HG03066 (cell line): Measurements from ENCODE around the gene NOM1.

ENCODE experiments used
- ATAC-seq: cut with Tn5 transposase; IDR thresholded peaks from one replicate; pipeline ENCODE4 v1.9.1; 2021; ENCODE audit warnings: low read depth; ENCODE audit not compliant: unreplicated experiment

NOM1 gene

DNA sequence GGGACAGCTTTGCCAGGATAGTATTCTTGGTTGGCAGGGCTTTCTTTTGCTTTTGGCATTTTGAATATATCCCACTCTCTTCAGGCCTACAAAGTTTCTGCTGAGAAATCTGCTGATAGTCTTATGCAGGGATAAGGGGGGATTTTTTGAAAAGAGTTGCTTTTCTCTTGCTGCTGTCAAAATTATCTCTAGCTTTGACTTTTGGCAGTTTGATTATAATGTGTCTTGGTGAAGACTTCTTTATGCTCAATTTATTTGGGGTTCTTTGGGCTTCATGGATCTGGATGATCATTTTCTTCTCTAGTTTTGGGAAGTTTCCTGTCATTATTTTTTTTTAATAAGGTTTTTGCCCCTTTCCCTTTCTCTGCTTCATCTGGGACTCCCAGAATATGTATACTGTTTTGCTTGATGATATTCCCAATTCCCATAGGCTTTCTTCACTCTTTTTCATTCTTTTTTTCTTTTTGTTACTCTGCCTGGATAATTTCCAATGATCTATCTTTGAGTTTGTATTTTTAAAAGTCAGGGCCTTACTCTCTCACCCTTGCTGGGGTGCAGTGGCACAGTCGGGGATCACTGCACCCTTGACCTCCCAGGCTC lies 29.6 kb downstream of the NOM1 start:
- ATAC-seq, result no peak

GRCh38 chr7:156979711-156980110 lies 30.2 kb downstream of the NOM1 start:
- ATAC-seq, result no peak

GRCh38 chr7:156984174-156984891 lies 34.8 kb downstream of the NOM1 start:
- no peak for ATAC-seq

GRCh38 chr7:156985101-156985992 lies 35.8 kb downstream of the NOM1 start:
- no peak for ATAC-seq

- ATAC-seq, result no peak
These were observed 36.9 kb downstream of the NOM1 start for GRCh38 chr7:156986378-156986777.

GRCh38 chr7:156988343-156989185 lies 39.1 kb downstream of the NOM1 start:
- ATAC-seq, result no peak

GRCh38 chr7:156989766-156990535 lies 40.4 kb downstream of the NOM1 start:
- no peak for ATAC-seq

GRCh38 chr7:156993021-156993924 lies 43.8 kb downstream of the NOM1 start:
- no peak for ATAC-seq

DNA sequence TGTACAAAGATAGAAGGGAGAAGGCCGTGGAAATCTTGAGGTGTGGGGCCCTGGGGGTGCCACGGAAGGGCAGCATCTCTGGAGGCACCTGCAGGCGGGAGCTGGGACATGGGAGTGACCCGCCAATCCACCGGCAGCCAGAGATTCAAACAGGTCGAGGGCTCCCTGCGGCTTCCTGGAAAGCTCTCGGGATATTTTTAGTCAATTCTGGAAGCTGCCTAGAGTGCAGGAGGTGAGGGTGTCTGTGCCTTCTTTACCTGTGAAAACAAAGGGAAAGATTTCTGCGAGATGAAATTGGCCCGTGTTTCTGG lies 44.4 kb downstream of the NOM1 start:
- ATAC-seq, result no peak

- ATAC-seq, result no peak
These were observed 44.9 kb downstream of the NOM1 start for GRCh38 chr7:156994417-156994816.

DNA sequence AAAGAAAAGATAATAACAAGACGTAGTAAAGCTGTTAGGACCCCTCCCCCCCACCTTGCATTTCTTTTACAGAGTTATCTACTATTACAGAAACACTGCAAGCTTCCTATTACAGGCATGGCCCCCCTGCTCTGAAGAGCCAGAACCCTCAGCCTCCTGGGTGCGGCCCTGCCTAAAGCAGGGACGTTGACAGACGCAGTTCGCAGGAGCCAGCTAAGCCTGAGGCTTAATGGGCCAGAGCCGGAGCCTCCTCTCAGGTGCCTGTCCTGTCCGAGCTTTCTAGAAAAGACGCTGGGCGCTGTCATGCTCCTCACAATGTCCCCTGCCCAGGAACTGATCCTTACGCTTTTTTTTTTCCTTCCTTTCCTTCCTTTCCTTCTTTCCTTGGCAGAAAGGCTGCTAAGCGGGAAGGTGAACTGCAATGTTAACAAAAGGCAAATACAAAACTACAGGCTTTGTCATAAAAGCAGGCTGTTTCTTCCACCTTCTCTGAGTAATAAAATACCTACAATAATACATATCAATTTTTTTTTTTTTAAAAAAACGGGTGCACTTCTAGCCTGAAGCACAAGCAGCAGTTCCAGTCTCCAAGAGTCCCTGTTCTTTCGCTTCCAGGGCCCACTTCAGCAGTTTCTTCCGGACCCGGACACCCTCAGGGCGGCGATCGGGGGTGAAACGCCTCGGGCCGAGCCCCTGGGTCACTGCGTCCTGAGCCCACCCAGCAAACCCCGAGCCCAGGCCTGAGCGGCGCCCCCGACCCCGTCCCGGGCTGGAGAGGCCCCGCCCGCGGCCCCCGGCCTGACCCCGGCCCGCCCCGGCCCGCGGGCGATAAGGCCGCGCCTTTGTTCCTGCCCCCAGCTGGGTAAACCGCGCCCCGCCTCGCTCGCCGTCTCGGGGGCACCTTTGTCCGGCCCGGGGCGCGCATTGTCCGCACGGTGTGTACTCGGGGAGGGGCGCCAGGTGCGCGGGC lies 49.8 kb downstream of the NOM1 start:
- no peak for ATAC-seq

DNA sequence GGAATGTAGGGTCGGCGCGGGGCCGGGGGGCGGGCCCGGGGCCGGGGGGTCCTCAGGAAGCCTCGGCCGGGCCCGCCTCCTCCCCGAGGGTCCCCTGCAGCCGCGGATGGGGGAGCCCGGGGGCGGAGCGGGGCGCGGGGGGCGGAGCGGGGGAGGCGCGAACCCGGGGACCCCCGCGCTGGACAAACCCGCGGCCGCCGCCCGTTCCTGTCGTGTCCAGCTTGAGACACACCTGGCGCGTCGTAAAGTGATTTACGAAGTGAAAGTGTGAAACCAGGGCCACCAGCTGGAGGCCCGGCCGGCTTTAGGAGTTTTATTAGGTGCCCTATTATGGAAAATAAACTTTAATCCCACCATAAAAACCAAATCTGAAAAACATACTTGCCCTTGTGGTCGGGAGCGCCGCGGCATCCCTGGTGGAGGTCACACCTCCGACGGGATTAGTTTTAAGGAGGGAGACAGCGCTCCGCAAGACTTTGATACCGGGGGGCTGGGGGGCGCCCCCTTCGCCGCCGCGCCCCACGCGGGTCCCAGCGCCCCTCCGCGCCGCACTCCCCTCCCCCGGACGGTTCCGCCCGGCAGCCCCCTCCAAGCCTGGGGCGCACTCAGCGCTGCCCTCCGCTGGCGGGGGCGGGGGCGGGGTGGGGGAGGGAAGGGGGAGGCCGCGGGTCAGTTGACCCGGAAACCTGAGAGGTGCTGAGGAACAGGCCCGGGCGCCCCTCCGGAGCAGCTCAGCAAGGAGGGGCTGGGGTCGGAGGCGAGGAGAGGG lies 50.6 kb downstream of the NOM1 start:
- ATAC-seq, result no peak

DNA sequence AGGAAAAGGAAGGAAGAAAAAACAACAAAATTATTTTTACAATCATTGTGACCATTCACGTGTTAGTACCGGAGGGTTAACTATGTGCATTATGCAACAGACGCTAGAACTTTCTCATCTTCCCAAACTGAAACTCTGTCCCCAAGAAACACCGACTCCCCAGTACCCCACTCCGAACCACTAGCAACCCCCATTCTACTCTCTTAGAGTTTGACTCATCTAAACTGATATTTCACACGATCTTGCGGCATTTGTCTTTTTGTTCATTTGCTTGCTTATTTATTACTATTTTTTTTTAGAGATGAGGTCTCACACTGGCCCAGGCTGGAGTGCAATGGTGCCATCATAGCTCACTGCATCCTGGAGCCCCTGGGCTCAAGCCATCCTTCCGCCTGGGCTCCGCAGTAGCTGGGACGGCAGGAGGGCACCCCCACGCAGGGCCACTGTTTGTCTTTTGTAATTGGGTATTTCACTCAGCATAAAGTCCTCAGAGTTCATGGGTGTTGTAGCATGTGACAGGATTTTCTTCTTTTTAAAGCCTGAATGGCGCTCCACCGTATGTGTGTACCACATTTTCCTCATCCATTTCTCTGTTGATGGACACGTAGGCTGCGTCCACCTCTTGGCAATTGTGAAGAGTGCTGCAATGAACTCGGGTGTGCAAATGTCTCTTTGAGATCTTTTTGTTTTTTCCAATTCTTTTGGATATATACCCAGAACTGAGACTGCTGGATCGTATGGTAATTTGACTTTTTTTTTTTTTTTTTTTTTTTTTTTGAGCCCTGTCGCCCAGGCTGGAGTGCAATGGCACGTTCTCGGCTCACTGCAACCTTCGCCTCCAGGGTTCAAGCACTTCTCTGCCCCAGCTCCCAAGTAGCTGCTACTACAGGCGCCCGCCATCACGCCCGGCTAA lies 51.5 kb downstream of the NOM1 start:
- no peak for ATAC-seq

DNA sequence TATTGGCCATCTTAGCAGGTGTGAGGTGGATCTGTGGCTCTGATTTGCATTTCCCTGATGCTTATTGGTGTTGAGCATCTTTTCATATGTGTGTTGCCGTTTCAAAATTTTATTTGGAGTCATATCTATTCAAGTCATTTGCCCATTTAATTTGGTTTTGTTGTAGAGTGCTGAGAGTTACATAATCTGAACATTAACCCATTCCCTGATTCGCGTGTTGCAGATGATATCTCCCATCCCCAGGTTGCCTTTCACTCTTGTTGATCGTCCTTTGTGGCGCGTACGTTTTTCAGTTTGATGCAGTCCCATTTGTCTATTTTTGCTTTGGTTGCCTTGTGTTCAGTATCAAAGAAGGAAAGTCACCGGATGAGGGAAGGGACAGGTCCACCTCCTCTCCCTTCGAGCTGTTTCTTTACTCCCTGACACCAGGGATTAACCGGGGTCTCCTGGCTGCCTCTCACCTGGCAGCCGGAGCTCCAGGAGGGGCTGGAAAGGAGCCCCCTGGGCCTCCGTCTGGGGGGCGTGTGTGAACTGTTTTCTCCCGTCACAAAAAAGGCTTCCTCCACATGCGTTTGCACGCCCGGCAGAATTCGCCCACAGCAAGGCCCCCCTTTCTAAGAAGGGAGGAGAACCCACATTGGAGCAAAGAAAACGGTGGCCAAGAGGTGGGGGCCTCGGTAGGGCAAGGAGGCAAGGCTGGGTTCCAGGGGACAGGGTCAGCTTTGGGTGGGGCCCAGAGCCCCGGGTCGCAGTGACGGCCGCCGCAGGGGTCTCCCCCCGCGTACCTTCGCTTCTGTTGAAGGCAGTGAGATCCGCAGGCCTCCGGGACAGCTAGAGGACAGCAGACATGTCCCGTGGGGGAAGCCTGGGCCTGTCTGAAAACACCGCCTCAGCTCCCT lies 52.7 kb downstream of the NOM1 start:
- no peak for ATAC-seq

- ATAC-seq, result no peak
These were observed 53.4 kb downstream of the NOM1 start for GRCh38 chr7:157002819-157003421.
